SK-N-SH treated with all-trans-retinoic acid at 6 μM for 48 hours (cell line): ENCODE measurements around the gene KPNA5.
"Not testable (repeated sequence)": the region's sequence is repeated elsewhere in the genome, so short reads cannot be mapped to it uniquely, and the experiment has no call there.

Experiments
- ATAC-seq: fragments of 200-7000 bp; cut with Tn5 transposase; 3 replicates; pipeline ENCODE4 v1.9.1; 2020; ENCODE audit warnings: mild to moderate bottlenecking, moderate library complexity
- ARNTL ChIP-seq: fragments of 450-650 bp; formaldehyde crosslinking; IDR thresholded peaks from 2 replicates; pipeline ENCODE4 v1.5.0; 2020; ENCODE audit warnings: low read depth, mild to moderate bottlenecking, moderate library complexity, borderline replicate concordance
- BACH2 ChIP-seq: fragments of 250-450 bp; sonication (Bioruptor Pico); IDR thresholded peaks from 2 replicates; pipeline ENCODE4 v1.9.0; 2021; ENCODE audit warnings: mild to moderate bottlenecking, borderline replicate concordance
- CSDC2 ChIP-seq: fragments of 250-450 bp; sonication (Bioruptor Pico); IDR thresholded peaks from 2 replicates; pipeline ENCODE4 v1.5.0; 2020; ENCODE audit warnings: mild to moderate bottlenecking, moderate library complexity
- GLIS3 ChIP-seq: fragments of 250-450 bp; sonication (Bioruptor Pico); IDR thresholded peaks from 2 replicates; pipeline ENCODE4 v1.5.0; 2020; ENCODE audit warnings: mild to moderate bottlenecking, moderate library complexity
- ISL1 ChIP-seq: fragments of 250-450 bp; sonication (Bioruptor Pico); IDR thresholded peaks from 2 replicates; pipeline ENCODE4 v2.1.2; 2022; ENCODE audit warnings: mild to moderate bottlenecking, moderate library complexity
- OSR1 ChIP-seq: fragments of 250-450 bp; sonication (Bioruptor Pico); IDR thresholded peaks from 2 replicates; pipeline ENCODE4 v1.8.0; 2022; ENCODE audit warnings: moderate library complexity, mild to moderate bottlenecking, inconsistent platforms
- RARB ChIP-seq: fragments of 250-450 bp; sonication (Bioruptor Pico); IDR thresholded peaks from 2 replicates; pipeline ENCODE4 v1.8.0; 2021; ENCODE audit warnings: mild to moderate bottlenecking, moderate library complexity
- SNAI2 ChIP-seq: fragments of 250-450 bp; sonication (Bioruptor Pico); IDR thresholded peaks from 2 replicates; pipeline ENCODE4 v1.5.0; 2020; ENCODE audit warnings: mild to moderate bottlenecking, moderate library complexity
- TCF4 ChIP-seq: fragments of 250-450 bp; sonication (Bioruptor Pico); IDR thresholded peaks from 2 replicates; pipeline ENCODE4 v1.8.0; 2021; ENCODE audit warnings: mild to moderate bottlenecking, moderate library complexity, borderline replicate concordance
- TOX ChIP-seq: fragments of 250-450 bp; sonication (Bioruptor Pico); IDR thresholded peaks from 2 replicates; pipeline ENCODE4 v1.8.0; 2021; ENCODE audit warnings: mild to moderate bottlenecking, moderate library complexity, borderline replicate concordance
- ZC3H10 ChIP-seq: fragments of 250-450 bp; sonication (Bioruptor Pico); IDR thresholded peaks from 2 replicates; pipeline ENCODE4 v1.5.1; 2021; ENCODE audit warnings: mild to moderate bottlenecking, moderate library complexity
- ZNF565 ChIP-seq: fragments of 450-650 bp; formaldehyde crosslinking; conservative IDR thresholded peaks from 2 replicates; pipeline ENCODE4 v1.5.0; 2020; ENCODE audit warnings: low read depth, mild to moderate bottlenecking, moderate library complexity
- ZNF70 ChIP-seq: fragments of 450-650 bp; formaldehyde crosslinking; IDR thresholded peaks from 2 replicates; pipeline ENCODE4 v1.5.0; 2020; ENCODE audit warnings: mild to moderate bottlenecking, moderate library complexity
- TF ChIP-seq, protein P1 (sequence below): fragments of 250-450 bp; sonication (Bioruptor Pico); IDR thresholded peaks from 2 replicates; pipeline ENCODE4 v1.5.1; 2020; ENCODE audit warnings: low read depth, mild to moderate bottlenecking, moderate library complexity
- TF ChIP-seq, protein P2 (sequence below): fragments of 250-450 bp; sonication (Bioruptor Pico); IDR thresholded peaks from 2 replicates; pipeline ENCODE4 v1.8.0; 2021; ENCODE audit warnings: low read depth, mild to moderate bottlenecking, moderate library complexity, borderline replicate concordance
- TF ChIP-seq, protein P3 (sequence below): fragments of 250-450 bp; sonication (Bioruptor Pico); IDR thresholded peaks from 2 replicates; pipeline ENCODE4 v1.5.1; 2021; ENCODE audit warnings: mild to moderate bottlenecking, moderate library complexity
- TF ChIP-seq, protein P4 (sequence below): fragments of 250-450 bp; sonication (Bioruptor Pico); IDR thresholded peaks from 2 replicates; pipeline ENCODE4 v1.8.0; 2020; ENCODE audit warnings: mild to moderate bottlenecking, moderate library complexity, borderline replicate concordance

KPNA5 gene

DNA sequence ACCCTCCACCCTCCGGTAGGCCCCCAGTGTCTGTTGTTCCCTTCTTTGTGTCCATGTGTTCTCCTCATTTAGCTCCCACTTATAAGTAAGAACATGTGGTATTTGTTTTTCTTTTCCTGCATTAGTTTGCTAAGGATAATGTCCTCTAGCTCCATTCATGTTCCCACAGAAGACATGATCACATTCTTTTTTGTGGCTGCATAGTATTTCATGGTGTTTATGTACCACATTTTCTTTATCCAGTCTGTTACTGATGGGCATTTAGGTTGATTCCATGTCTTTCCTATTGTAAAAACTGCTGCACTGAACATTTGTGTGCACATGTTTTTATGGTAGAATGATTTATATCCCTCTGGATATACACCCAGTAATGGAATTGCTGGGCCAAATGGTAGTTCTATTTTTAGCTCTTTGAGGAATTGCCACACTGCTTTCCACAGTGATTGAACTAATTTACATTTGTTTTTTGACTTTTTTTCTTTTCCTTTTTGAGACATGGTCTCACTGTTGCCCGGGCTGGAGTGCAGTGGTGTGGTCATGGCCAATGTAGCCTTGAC lies 4.5 kb downstream of the KPNA5 start:
- TF ChIP-seq CSDC2 (CRISPR knock-in tag) (no peak), ZC3H10 (CRISPR knock-in tag) (no peak), ZNF70 (no peak), ZNF565 (CRISPR knock-in tag) (no peak), ISL1 (CRISPR knock-in tag) (no peak), TOX (CRISPR knock-in tag) (no peak), OSR1 (CRISPR knock-in tag) (no peak), BACH2 (CRISPR knock-in tag) (no peak), RARB (CRISPR knock-in tag) (no peak), GLIS3 (CRISPR knock-in tag) (no peak), SNAI2 (CRISPR knock-in tag) (no peak), ARNTL (CRISPR knock-in tag) (no peak), TCF4 (CRISPR knock-in tag) (no peak)
- TF ChIP-seq, protein P1, sequence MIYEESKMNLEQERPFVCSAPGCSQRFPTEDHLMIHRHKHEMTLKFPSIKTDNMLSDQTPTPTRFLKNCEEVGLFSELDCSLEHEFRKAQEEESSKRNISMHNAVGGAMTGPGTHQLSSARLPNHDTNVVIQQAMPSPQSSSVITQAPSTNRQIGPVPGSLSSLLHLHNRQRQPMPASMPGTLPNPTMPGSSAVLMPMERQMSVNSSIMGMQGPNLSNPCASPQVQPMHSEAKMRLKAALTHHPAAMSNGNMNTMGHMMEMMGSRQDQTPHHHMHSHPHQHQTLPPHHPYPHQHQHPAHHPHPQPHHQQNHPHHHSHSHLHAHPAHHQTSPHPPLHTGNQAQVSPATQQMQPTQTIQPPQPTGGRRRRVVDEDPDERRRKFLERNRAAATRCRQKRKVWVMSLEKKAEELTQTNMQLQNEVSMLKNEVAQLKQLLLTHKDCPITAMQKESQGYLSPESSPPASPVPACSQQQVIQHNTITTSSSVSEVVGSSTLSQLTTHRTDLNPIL (CRISPR knock-in tag) = no peak
- TF ChIP-seq, protein P2, sequence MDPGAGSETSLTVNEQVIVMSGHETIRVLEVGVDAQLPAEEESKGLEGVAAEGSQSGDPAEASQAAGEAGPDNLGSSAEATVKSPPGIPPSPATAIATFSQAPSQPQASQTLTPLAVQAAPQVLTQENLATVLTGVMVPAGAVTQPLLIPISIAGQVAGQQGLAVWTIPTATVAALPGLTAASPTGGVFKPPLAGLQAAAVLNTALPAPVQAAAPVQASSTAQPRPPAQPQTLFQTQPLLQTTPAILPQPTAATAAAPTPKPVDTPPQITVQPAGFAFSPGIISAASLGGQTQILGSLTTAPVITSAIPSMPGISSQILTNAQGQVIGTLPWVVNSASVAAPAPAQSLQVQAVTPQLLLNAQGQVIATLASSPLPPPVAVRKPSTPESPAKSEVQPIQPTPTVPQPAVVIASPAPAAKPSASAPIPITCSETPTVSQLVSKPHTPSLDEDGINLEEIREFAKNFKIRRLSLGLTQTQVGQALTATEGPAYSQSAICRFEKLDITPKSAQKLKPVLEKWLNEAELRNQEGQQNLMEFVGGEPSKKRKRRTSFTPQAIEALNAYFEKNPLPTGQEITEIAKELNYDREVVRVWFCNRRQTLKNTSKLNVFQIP (CRISPR knock-in tag) = no peak
- TF ChIP-seq, protein P3, sequence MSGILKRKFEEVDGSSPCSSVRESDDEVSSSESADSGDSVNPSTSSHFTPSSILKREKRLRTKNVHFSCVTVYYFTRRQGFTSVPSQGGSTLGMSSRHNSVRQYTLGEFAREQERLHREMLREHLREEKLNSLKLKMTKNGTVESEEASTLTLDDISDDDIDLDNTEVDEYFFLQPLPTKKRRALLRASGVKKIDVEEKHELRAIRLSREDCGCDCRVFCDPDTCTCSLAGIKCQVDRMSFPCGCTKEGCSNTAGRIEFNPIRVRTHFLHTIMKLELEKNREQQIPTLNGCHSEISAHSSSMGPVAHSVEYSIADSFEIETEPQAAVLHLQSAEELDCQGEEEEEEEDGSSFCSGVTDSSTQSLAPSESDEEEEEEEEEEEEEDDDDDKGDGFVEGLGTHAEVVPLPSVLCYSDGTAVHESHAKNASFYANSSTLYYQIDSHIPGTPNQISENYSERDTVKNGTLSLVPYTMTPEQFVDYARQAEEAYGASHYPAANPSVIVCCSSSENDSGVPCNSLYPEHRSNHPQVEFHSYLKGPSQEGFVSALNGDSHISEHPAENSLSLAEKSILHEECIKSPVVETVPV = no peak
- TF ChIP-seq, protein P4, sequence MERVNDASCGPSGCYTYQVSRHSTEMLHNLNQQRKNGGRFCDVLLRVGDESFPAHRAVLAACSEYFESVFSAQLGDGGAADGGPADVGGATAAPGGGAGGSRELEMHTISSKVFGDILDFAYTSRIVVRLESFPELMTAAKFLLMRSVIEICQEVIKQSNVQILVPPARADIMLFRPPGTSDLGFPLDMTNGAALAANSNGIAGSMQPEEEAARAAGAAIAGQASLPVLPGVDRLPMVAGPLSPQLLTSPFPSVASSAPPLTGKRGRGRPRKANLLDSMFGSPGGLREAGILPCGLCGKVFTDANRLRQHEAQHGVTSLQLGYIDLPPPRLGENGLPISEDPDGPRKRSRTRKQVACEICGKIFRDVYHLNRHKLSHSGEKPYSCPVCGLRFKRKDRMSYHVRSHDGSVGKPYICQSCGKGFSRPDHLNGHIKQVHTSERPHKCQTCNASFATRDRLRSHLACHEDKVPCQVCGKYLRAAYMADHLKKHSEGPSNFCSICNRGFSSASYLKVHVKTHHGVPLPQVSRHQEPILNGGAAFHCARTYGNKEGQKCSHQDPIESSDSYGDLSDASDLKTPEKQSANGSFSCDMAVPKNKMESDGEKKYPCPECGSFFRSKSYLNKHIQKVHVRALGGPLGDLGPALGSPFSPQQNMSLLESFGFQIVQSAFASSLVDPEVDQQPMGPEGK (CRISPR knock-in tag) = no peak
- ATAC-seq = no peak

DNA sequence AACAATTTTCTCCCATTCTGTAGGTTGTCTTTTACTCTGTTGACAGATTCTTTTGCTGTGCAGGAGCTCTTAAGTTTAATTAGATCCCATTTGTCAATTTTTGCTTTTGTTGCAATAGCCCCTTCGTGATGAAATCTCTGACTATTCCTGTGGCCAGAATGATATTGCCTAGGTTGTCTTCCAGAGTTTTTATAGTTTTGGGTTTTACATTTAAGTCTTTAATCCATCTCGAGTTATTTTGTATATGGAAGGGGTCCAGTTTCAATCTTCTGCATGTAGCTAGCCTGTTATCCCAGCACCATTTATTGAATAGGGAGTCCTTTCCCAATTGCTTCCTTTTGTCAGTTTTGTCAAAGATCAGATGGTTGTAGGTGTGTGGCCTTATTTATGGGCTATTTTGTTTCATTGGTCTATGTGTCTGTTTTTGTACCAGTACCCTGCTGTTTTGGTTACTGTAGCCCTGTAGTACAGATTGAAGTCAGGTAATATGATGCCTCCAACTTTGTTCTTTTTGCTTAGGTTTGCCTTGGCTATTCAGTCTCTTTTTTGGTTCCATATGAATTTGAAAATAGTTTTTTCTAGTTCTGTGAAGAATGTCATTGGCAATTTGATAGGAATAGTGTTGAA lies 5.6 kb downstream of the KPNA5 start:
- ATAC-seq = not testable (repeated sequence)

DNA sequence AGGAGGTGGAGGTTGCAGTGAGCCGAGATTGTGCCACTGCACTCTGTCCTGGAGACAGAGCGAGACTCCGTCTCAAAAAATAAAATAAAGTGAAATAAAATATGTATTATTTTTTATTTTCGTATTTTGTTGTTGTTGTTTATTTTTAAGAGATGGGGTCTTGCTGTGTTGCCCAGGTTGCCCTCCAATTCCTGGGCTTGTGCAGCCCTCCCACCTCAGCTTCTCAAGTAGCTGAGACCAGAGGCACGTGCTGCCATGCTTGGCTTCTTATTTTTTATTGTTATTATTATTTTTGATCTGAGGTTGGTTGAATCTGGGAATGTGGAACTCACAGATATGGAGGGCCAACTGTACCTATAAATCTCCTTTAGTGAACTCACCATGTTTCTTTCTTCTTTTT lies 10.1 kb downstream of the KPNA5 start:
- ATAC-seq = no peak
- TF ChIP-seq CSDC2 (CRISPR knock-in tag) = no peak
- TF ChIP-seq, protein P2 (CRISPR knock-in tag) = no peak

DNA sequence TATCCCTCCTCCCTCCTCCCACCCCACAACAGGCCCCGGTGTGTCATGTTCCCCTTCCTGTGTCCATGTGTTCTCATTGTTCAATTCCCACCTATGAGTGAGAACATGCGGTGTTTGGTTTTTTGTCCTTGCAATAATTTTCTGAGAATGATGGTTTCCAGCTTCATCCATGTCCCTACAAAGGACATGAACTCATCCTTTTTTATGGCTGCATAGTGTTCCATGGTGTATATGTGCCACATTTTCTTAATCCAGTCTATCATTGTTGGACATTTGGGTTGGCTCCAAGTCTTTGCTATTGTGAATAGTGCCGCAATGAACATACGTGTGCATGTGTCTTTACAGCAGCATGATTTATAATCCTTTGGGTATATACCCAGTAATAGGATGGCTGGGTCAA lies 11.9 kb downstream of the KPNA5 start:
- not testable (repeated sequence) for ATAC-seq

DNA sequence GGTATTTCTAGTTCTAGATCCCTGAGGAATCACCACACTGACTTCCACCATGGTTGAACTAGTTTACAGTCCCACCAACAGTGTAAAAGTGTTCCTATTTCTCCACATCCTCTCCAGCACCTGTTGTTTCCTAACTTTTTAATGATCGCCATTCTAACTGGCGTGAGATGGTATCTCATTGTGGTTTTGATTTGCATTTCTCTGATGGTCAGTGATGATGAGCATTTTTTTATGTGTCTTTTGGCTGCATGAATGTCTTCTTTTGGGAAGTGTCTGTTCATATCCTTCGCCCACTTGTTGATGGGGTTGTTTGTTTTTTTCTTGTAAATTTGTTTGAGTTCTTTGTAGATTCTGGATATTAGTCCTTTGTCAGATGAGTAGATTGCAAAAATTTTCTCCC lies 12.3 kb downstream of the KPNA5 start:
- not testable (repeated sequence) for ATAC-seq
